ENCODE data around the gene CNTRL. TPM values are rescaled to one million over a fixed set of nuclear protein-coding genes. Genes with fewer than 3 reads are reported as not detected.

Gene CNTRL
- total RNA-seq, 1 experiment from 2014 or later, result 13.4 TPM

DNA sequence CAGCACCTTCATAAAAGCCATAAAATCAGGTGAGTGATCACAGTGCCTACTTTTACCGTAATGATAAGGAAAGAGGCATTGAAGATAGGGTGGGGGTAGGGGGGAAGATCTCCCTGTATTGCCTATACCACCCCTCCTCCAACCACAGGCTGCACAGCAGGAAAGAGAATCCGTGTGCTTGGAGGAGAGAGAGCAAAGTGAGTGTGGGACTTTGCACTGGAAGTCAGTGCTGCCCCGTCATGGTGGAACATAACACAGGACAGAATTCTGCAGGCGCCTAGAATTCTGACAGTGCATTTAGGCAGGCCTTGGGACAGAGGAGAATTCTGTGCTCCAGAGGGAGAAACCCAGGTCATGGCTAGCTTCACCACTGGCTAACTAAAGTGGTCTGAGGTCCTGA is 21.2 kb upstream of the CNTRL start:
- no peak overlapping the region for H3K27ac ChIP-seq (ENCODE audit: low read depth, low read length)
- no peak overlapping the region for H2AFZ ChIP-seq (ENCODE audit: low read depth, low read length, poor library complexity, severe bottlenecking)
- H3K9ac ChIP-seq (ENCODE audit: low read length), result no peak overlapping the region
- H3K4me1 ChIP-seq (ENCODE audit: control insufficient read depth in 1 of 2, insufficient read depth in 2 of 2, low read length in 2 of 2), result 0 out of 4 replicates have a peak, but pooled peaks cover 0 to 2% of the 10 kb centered on the region in 2 experiments
- intact Hi-C loops (cut with micrococcal nuclease), result loop anchor here (10.0 kb wide), 1 partner anchor 429 kb away; no protein-coding TSS in a partner anchor
- no peaks in the 10 kb centered on the region for H3K27me3 ChIP-seq (ENCODE audit: insufficient read depth, low read length)
- ATAC-seq, result no peak
- no peaks in the 10 kb centered on the region for H3K79me2 ChIP-seq (ENCODE audit: insufficient read depth, low read length)
- H3K4me2 ChIP-seq (ENCODE audit: low read length), result no peak overlapping the region
- no peaks in the 10 kb centered on the region for H3K9me2 ChIP-seq (ENCODE audit: insufficient read depth)
- no peak for DNase-seq (ENCODE audit: low read depth, low spot score)
- no peak overlapping the region for H3K4me3 ChIP-seq (replicated peaks in 1 of 2; ENCODE audit: low read depth in 1 of 2, low read length in 2 of 2)
- ChIA-PET POLR2A (interaction anchor here (0.6 kb wide), 1 partner anchor 422 kb away, joined by 3 read pairs; no protein-coding TSS in a partner anchor), CTCF (no interaction called here), RAD21 (ENCODE audit: low non-redundant PET in 1 of 2, low total read pairs in 2 of 2, uncharacterized antibody in 2 of 2, unreplicated experiment in 2 of 2) (no interaction called here)
- TF ChIP-seq, protein P1, sequence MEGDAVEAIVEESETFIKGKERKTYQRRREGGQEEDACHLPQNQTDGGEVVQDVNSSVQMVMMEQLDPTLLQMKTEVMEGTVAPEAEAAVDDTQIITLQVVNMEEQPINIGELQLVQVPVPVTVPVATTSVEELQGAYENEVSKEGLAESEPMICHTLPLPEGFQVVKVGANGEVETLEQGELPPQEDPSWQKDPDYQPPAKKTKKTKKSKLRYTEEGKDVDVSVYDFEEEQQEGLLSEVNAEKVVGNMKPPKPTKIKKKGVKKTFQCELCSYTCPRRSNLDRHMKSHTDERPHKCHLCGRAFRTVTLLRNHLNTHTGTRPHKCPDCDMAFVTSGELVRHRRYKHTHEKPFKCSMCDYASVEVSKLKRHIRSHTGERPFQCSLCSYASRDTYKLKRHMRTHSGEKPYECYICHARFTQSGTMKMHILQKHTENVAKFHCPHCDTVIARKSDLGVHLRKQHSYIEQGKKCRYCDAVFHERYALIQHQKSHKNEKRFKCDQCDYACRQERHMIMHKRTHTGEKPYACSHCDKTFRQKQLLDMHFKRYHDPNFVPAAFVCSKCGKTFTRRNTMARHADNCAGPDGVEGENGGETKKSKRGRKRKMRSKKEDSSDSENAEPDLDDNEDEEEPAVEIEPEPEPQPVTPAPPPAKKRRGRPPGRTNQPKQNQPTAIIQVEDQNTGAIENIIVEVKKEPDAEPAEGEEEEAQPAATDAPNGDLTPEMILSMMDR (IDR thresholded peaks at IDR 0.05 in 2 of 3, conservative IDR thresholded peaks at IDR 0.05 in 1 of 3; ENCODE audit: borderline replicate concordance in 1 of 3, insufficient read depth in 1 of 3, low read depth in 2 of 3, low read length in 2 of 3), result no peak
- TF ChIP-seq ELF1 (IDR thresholded peaks at IDR 0.05; ENCODE audit: borderline replicate concordance, low read depth), result no peak
- TF ChIP-seq EZH2 (IDR thresholded peaks at IDR 0.05), result no peak
- TF ChIP-seq, protein P2, sequence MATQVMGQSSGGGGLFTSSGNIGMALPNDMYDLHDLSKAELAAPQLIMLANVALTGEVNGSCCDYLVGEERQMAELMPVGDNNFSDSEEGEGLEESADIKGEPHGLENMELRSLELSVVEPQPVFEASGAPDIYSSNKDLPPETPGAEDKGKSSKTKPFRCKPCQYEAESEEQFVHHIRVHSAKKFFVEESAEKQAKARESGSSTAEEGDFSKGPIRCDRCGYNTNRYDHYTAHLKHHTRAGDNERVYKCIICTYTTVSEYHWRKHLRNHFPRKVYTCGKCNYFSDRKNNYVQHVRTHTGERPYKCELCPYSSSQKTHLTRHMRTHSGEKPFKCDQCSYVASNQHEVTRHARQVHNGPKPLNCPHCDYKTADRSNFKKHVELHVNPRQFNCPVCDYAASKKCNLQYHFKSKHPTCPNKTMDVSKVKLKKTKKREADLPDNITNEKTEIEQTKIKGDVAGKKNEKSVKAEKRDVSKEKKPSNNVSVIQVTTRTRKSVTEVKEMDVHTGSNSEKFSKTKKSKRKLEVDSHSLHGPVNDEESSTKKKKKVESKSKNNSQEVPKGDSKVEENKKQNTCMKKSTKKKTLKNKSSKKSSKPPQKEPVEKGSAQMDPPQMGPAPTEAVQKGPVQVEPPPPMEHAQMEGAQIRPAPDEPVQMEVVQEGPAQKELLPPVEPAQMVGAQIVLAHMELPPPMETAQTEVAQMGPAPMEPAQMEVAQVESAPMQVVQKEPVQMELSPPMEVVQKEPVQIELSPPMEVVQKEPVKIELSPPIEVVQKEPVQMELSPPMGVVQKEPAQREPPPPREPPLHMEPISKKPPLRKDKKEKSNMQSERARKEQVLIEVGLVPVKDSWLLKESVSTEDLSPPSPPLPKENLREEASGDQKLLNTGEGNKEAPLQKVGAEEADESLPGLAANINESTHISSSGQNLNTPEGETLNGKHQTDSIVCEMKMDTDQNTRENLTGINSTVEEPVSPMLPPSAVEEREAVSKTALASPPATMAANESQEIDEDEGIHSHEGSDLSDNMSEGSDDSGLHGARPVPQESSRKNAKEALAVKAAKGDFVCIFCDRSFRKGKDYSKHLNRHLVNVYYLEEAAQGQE (IDR thresholded peaks at IDR 0.05; ENCODE audit: low read depth), result no peak
- TF ChIP-seq, protein P3, sequence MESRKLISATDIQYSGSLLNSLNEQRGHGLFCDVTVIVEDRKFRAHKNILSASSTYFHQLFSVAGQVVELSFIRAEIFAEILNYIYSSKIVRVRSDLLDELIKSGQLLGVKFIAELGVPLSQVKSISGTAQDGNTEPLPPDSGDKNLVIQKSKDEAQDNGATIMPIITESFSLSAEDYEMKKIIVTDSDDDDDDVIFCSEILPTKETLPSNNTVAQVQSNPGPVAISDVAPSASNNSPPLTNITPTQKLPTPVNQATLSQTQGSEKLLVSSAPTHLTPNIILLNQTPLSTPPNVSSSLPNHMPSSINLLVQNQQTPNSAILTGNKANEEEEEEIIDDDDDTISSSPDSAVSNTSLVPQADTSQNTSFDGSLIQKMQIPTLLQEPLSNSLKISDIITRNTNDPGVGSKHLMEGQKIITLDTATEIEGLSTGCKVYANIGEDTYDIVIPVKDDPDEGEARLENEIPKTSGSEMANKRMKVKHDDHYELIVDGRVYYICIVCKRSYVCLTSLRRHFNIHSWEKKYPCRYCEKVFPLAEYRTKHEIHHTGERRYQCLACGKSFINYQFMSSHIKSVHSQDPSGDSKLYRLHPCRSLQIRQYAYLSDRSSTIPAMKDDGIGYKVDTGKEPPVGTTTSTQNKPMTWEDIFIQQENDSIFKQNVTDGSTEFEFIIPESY (IDR thresholded peaks at IDR 0.05; ENCODE audit: extremely low read depth, insufficient replicate concordance, low read length), result no peak
- no peak for TF ChIP-seq SP1 (IDR thresholded peaks at IDR 0.05; ENCODE audit: low read depth)
- TF ChIP-seq YY1 (IDR thresholded peaks at IDR 0.05; ENCODE audit: extremely low read depth, insufficient replicate concordance, low read depth, low read length), result no peak
- TF ChIP-seq, protein P4, sequence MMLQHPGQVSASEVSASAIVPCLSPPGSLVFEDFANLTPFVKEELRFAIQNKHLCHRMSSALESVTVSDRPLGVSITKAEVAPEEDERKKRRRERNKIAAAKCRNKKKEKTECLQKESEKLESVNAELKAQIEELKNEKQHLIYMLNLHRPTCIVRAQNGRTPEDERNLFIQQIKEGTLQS (IDR thresholded peaks at IDR 0.05), result no peak
- no peak for TF ChIP-seq RAD21 (IDR thresholded peaks at IDR 0.05; ENCODE audit: low read depth)
- TF ChIP-seq ZNF274 (IDR thresholded peaks at IDR 0.05; ENCODE audit: low read depth, low read length), result no peak
- TF ChIP-seq POLR2AphosphoS5 (IDR thresholded peaks at IDR 0.05; ENCODE audit: low read depth, low read length), result no peak
- TF ChIP-seq, protein P5, sequence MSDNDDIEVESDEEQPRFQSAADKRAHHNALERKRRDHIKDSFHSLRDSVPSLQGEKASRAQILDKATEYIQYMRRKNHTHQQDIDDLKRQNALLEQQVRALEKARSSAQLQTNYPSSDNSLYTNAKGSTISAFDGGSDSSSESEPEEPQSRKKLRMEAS (IDR thresholded peaks at IDR 0.05), result no peak
- no peak for TF ChIP-seq FOSL1 (IDR thresholded peaks at IDR 0.05; ENCODE audit: low read depth)
- TF ChIP-seq JUND (IDR thresholded peaks at IDR 0.05), result no peak
- H4K20me1 ChIP-seq (ENCODE audit: insufficient read depth), result no peaks in the 10 kb centered on the region
- BruUV-seq (replicated peaks), result no TSS peak
- H3K36me3 ChIP-seq (ENCODE audit: control insufficient read depth in 1 of 2, insufficient read depth in 2 of 2, low read length in 2 of 2), result no peaks in the 10 kb centered on the region
- no peaks in the 10 kb centered on the region for H3K9me3 ChIP-seq (ENCODE audit: control insufficient read depth in 1 of 2, insufficient read depth in 1 of 2, low read depth in 1 of 2, low read length in 2 of 2)
